GM12891 (cell line): ENCODE data around the gene KCNIP4.

Experiments used
- POLR2A ChIP-seq: IDR thresholded peaks from 2 replicates; pipeline ENCODE4 v1.6.1; 2011; ENCODE audit warnings: low read depth, low read length, control low read depth
- POLR2AphosphoS5 ChIP-seq: IDR thresholded peaks from 2 replicates; pipeline ENCODE4 v1.6.1; 2011; ENCODE audit warnings: low read depth, low read length, control low read depth
- POU2F2 ChIP-seq: IDR thresholded peaks from 2 replicates; pipeline ENCODE4 v1.6.1; 2011; ENCODE audit warnings: low read depth, mild to moderate bottlenecking, control low read depth, low read length, moderate library complexity
- SPI1 ChIP-seq: IDR thresholded peaks from 2 replicates; pipeline ENCODE4 v1.6.1; 2011; ENCODE audit warnings: low read depth, low read length, control low read depth
- TAF1 ChIP-seq: IDR thresholded peaks from 2 replicates; pipeline ENCODE4 v1.6.1; 2011; ENCODE audit warnings: low read depth, low read length, control low read depth

DNA sequence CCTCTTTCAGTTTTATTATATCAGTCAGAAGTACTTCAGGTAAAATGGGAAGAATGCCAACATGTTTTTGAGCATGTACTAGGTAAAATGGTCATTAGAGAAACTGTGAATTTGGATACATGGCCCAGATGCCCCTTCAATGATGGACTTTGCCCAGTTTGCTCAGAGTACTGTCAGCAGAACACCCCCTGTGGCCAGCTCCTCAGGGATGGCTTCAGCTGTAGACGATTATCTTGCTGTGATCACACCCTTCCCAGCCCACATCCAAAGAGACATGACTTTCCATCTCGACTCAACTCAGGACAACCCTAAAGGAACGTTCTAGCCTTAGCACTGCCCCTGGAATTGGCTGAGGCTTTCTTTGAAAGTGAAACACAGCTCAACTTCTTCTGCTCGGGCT is 809.2 kb downstream of the KCNIP4 start:
- TF ChIP-seq POLR2AphosphoS5, result no peak
- no peak for TF ChIP-seq SPI1
- TF ChIP-seq POLR2A, result no peak
- TF ChIP-seq TAF1, result no peak
- TF ChIP-seq POU2F2, result no peak
